Inflammatory macrophage treated with lipopolysaccharide for 1 hour (primary cell): ENCODE results near the gene HPRT1.

Experiments used
- DNase-seq, 2 donors: peaks; one replicate each; pipeline ENCODE4 v3.0.0-alpha.2; 2020 to 2022

Gene HPRT1

GRCh38 chrX:134478374-134478773, 18.4 kb downstream of the HPRT1 start:
- no peak for DNase-seq

- no peak for DNase-seq
These were observed 20.1 kb downstream of the HPRT1 start for GRCh38 chrX:134480061-134480460.

GRCh38 chrX:134481339-134481738, 21.4 kb downstream of the HPRT1 start:
- no peak for DNase-seq

GRCh38 chrX:134482371-134482770, 22.4 kb downstream of the HPRT1 start:
- DNase-seq, result peak; percentile 41 to 47

DNA sequence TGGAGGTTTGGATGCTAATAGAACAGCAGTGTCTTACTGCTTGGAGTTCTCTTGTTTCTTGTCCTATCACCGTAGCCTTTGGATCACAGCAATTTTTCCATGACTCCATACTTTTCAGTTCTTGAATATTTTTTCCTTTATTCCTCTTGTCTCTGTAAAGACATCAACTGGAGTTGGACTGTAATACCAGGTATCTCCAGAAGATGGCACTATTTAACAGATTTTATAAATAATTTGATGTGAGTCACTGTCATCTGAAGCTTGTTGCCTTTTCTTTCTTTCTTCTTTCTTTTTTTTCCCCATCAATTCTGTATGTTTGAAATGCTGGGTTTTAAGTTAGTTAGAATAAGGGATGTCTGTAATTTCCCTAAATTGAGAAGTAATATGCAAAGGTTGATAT, 24.1 kb downstream of the HPRT1 start:
- peak; percentile 19 to 78 for DNase-seq

- DNase-seq, result no peak
These were observed 42.0 kb downstream of the HPRT1 start for GRCh38 chrX:134501941-134502340.

DNA sequence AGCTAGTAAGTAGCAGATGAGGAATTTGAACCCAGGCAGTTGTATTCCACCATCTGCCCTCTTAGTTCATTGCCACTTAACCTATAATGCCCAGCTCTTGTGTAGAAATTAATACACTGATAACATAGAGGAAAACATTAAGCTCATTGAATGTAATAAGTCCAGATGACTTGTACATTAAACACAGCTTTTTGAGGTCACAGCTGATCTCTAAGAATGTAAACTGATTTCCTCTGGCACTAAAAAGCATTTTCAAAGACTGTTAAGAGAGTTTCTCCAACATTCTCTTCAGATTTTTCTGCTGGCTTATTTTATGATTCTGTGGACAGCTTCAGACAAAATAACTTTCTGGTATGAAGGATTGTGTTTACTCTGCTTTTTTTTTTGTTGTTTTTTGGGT, 42.7 kb downstream of the HPRT1 start:
- no peak for DNase-seq

- no peak for DNase-seq
These were observed 52.6 kb downstream of the HPRT1 start for GRCh38 chrX:134512566-134512965.

- DNase-seq, result no peak
These were observed 53.1 kb downstream of the HPRT1 start for GRCh38 chrX:134513091-134513490.

GRCh38 chrX:134520860-134521390, 61.0 kb downstream of the HPRT1 start:
- peak; percentile 19 to 49 for DNase-seq

DNA sequence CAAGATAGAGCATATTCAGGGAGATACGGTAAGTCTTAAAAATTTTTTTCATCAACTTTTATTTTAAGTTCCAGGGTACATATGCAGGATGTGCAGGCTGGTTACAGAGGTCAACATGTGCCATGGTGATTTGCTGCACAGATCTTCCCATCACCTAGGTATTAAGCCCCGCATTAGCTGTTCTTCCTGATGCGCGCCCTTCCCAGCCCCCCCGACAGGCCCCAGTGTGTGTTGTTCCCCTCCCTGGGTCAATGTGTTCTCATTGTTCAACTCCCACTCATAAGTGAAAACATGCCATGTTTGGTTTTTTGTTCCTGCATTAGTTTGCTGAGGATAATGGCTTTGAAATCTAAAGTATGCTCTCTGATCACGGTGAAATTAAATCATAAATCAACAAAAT, 64.2 kb downstream of the HPRT1 start:
- DNase-seq, result no peak

- no peak for DNase-seq
These were observed 65.3 kb downstream of the HPRT1 start for GRCh38 chrX:134525086-134525792.

DNA sequence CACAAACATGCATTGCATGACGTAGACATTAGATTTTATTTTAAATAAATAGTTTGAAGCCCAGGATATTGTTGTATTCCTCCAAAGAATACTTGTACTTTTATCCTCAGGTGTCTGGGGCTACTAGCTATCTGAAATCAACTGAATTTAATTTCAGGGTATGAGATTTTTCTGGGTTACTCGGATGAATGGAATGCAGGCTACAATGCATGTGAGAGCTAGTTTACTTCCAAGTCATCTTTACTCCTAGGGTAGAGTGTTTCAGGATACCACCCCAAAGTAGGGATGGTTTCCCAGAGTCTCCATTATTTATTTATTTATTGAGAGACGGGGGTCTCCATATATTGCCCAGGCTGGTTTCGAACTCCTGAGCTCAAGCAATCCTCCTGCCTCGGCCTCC, 66.4 kb downstream of the HPRT1 start:
- DNase-seq, result no peak

DNA sequence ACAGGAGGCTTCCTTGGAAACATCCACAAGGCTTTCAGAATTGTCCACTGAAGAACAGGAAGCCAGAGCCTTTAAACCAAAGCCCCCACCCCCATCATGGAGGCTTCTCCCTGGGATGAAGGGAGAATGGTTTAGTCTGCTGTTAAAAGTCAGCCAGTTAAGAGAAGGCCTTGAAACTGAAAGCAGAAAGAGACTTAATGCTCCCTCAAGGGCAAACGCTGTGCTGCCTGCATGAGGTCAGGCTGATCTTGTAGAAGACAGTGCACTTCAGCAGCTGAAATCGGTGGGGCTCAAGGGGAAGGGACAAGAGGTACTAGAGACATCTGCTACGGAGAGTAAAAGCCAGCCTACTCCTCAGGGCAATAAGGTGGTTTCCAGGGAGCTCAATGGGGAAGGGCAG, 69.0 kb downstream of the HPRT1 start:
- DNase-seq, result no peak

GRCh38 chrX:134529481-134529880, 69.5 kb downstream of the HPRT1 start:
- DNase-seq, result no peak

DNA sequence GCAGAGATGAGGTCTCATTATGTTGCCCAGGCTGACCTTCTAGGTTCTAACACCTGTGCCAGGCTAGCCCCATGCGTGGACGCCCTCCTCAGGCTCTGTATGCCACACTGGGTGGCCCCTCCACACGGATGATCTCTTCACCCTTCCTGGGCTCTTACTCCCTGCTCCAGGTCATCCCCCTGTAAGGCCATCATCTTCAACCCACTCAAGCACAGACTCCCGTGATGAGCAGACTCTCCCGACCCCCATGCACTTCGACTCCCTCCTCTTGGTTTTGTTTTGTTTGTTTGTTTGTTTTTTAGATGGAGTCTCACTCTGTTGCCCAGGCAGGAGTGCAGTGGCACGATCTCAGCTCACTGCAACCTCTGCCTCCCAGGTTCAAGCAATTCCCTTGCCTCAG, 70.9 kb downstream of the HPRT1 start:
- DNase-seq, result no peak

- no peak for DNase-seq
These were observed 73.4 kb downstream of the HPRT1 start for GRCh38 chrX:134533352-134533751.

- no peak for DNase-seq
These were observed 74.0 kb downstream of the HPRT1 start for GRCh38 chrX:134533952-134534351.

GRCh38 chrX:134537179-134537955, 77.4 kb downstream of the HPRT1 start:
- peak in 1 of 2 donors; percentile 1 for DNase-seq

DNA sequence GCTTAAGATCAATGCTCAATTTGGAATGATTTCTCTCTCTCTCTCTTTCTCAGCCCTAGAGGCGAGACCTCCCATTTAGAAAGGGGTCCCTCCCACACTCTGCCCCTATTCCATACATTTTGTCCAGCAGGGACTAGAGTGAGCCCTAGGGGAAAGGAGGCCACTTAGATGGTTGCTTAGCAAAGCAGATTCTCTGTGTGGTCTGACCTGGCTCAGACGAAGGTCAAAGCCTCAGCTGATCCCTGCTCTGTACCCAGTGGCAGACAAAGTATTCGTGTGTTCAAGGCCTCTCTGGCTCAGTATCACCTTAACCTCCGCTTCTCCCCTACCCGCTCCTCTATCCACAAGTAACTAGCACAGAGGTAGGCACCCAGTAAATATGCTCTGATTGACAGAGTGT, 78.4 kb downstream of the HPRT1 start:
- DNase-seq, result no peak

- DNase-seq, result no peak
These were observed 81.9 kb downstream of the HPRT1 start for GRCh38 chrX:134541906-134542305.

- no peak for DNase-seq
These were observed 82.5 kb downstream of the HPRT1 start for GRCh38 chrX:134542485-134542884.

DNA sequence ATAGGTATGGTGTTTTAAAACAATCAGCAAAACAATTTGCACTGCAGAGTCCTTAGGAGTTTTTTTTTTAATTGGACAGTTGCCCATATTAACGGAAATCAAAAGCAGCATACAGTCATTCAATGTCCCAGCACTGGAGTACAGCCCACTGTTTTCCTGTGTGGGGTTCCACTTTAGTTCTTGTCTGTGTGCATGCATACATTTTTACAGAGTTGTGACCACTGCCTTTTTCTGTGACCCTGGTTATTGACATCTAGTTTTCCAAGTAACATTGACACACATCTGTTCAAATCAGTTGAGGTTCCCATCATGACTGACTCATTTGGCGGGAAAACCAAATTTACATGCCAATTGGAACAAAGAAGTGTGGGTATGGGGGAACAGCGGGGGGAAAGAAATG, 83.3 kb downstream of the HPRT1 start:
- no peak for DNase-seq

DNA sequence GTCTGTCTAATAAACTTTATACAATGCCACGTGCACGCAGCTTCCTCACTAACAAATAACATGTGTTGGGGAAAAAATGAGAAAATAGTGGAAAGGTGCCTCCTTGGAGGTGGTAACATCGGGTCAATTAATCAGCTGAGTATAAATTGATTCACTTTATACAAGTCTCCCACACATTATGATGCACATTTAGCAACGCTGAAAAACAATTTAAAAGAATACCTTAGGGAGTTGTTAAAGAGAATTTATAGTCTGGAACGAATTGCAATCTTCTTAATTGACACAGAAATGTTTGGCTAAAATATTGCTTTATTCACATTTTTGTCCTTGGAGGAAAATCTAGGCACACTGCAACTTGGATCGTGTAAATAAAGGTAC, 84.2 kb downstream of the HPRT1 start:
- DNase-seq, result no peak
